SK-N-SH treated with all-trans-retinoic acid at 6 μM for 48 hours (cell line): ENCODE measurements around the gene ATP11A.

Source experiments
- ATAC-seq: fragments of 200-7000 bp; cut with Tn5 transposase; 3 replicates; pipeline ENCODE4 v1.9.1; 2020; ENCODE audit warnings: mild to moderate bottlenecking, moderate library complexity
- ARNTL ChIP-seq: fragments of 450-650 bp; formaldehyde crosslinking; IDR thresholded peaks from 2 replicates; pipeline ENCODE4 v1.5.0; 2020; ENCODE audit warnings: low read depth, mild to moderate bottlenecking, moderate library complexity, borderline replicate concordance
- CREB5 ChIP-seq: fragments of 250-450 bp; sonication (Bioruptor Pico); IDR thresholded peaks from 2 replicates; pipeline ENCODE4 v1.5.1; 2020; ENCODE audit warnings: low read depth, mild to moderate bottlenecking, moderate library complexity
- CSDC2 ChIP-seq: fragments of 250-450 bp; sonication (Bioruptor Pico); IDR thresholded peaks from 2 replicates; pipeline ENCODE4 v1.5.0; 2020; ENCODE audit warnings: mild to moderate bottlenecking, moderate library complexity
- CSRNP3 ChIP-seq: fragments of 250-450 bp; sonication (Bioruptor Pico); IDR thresholded peaks from 2 replicates; pipeline ENCODE4 v1.5.1; 2021; ENCODE audit warnings: mild to moderate bottlenecking, moderate library complexity
- ESRRG ChIP-seq: fragments of 250-450 bp; sonication (Bioruptor Pico); IDR thresholded peaks from 2 replicates; pipeline ENCODE4 v1.6.1; 2021; ENCODE audit warnings: mild to moderate bottlenecking
- GLIS3 ChIP-seq: fragments of 250-450 bp; sonication (Bioruptor Pico); IDR thresholded peaks from 2 replicates; pipeline ENCODE4 v1.5.0; 2020; ENCODE audit warnings: mild to moderate bottlenecking, moderate library complexity
- OSR1 ChIP-seq: fragments of 250-450 bp; sonication (Bioruptor Pico); IDR thresholded peaks from 2 replicates; pipeline ENCODE4 v1.8.0; 2022; ENCODE audit warnings: moderate library complexity, mild to moderate bottlenecking, inconsistent platforms
- POU6F1 ChIP-seq: fragments of 250-450 bp; sonication (Bioruptor Pico); IDR thresholded peaks from 2 replicates; pipeline ENCODE4 v1.8.0; 2021; ENCODE audit warnings: low read depth, mild to moderate bottlenecking, moderate library complexity, borderline replicate concordance
- SNAI2 ChIP-seq: fragments of 250-450 bp; sonication (Bioruptor Pico); IDR thresholded peaks from 2 replicates; pipeline ENCODE4 v1.5.0; 2020; ENCODE audit warnings: mild to moderate bottlenecking, moderate library complexity
- TOX ChIP-seq: fragments of 250-450 bp; sonication (Bioruptor Pico); IDR thresholded peaks from 2 replicates; pipeline ENCODE4 v1.8.0; 2021; ENCODE audit warnings: mild to moderate bottlenecking, moderate library complexity, borderline replicate concordance
- TSHZ2 ChIP-seq: fragments of 250-450 bp; sonication (Bioruptor Pico); IDR thresholded peaks from 2 replicates; pipeline ENCODE4 v1.5.0; 2020; ENCODE audit warnings: mild to moderate bottlenecking, moderate library complexity
- ZC3H10 ChIP-seq: fragments of 250-450 bp; sonication (Bioruptor Pico); IDR thresholded peaks from 2 replicates; pipeline ENCODE4 v1.5.1; 2021; ENCODE audit warnings: mild to moderate bottlenecking, moderate library complexity
- ZFP3 ChIP-seq: fragments of 250-450 bp; sonication (Bioruptor Pico); IDR thresholded peaks from 2 replicates; pipeline ENCODE4 v1.5.0; 2020; ENCODE audit warnings: mild to moderate bottlenecking, moderate library complexity
- ZFP30 ChIP-seq: fragments of 450-650 bp; formaldehyde crosslinking; IDR thresholded peaks from 2 replicates; pipeline ENCODE4 v1.5.0; 2022; ENCODE audit warnings: mild to moderate bottlenecking, moderate library complexity
- ZNF565 ChIP-seq: fragments of 450-650 bp; formaldehyde crosslinking; conservative IDR thresholded peaks from 2 replicates; pipeline ENCODE4 v1.5.0; 2020; ENCODE audit warnings: low read depth, mild to moderate bottlenecking, moderate library complexity
- ZNF70 ChIP-seq: fragments of 450-650 bp; formaldehyde crosslinking; IDR thresholded peaks from 2 replicates; pipeline ENCODE4 v1.5.0; 2020; ENCODE audit warnings: mild to moderate bottlenecking, moderate library complexity
- ZNF8 ChIP-seq: fragments of 450-650 bp; formaldehyde crosslinking; IDR thresholded peaks from 2 replicates; pipeline ENCODE4 v1.5.0; 2020; ENCODE audit warnings: mild to moderate bottlenecking, moderate library complexity
- TF ChIP-seq, protein P1 (sequence below): fragments of 250-450 bp; sonication (Bioruptor Pico); IDR thresholded peaks from 2 replicates; pipeline ENCODE4 v1.8.0; 2020; ENCODE audit warnings: mild to moderate bottlenecking, moderate library complexity, borderline replicate concordance

Gene ATP11A

DNA sequence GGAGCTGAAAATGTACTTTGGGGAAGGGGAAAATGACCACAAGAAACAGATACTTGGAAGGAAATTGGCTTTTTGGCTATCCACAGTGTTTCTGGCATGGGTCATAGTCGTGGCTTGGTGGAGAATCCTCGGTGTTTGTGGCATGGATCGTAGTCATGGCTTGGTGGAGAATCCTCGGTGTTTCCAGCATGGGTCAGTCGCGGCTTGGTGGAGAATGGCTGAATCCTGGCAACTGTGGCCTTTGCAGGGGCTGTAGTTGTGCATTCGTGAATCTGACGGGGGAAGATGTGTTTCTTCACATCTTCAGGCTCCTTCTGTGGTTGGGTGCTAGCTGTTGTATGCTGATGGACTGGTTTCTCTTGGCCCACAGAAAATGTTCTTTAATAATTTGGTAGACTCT is 217.4 kb downstream of the ATP11A start:
- no peak for TF ChIP-seq CREB5
- TF ChIP-seq GLIS3 = no peak
- TF ChIP-seq ARNTL (CRISPR knock-in tag) = no peak
- no peak for TF ChIP-seq CSDC2
- no peak for ATAC-seq

- TF ChIP-seq CSRNP3 = no peak
- TF ChIP-seq TSHZ2 (CRISPR knock-in tag) = no peak
- TF ChIP-seq ZFP30 (CRISPR knock-in tag) = no peak
- no peak for TF ChIP-seq CREB5
- no peak for TF ChIP-seq ZFP3 (CRISPR knock-in tag)
- TF ChIP-seq ZC3H10 (CRISPR knock-in tag) = no peak
- TF ChIP-seq SNAI2 (CRISPR knock-in tag) = no peak
- TF ChIP-seq POU6F1 (CRISPR knock-in tag) = no peak
- TF ChIP-seq GLIS3 = no peak
- TF ChIP-seq ESRRG (CRISPR knock-in tag) = no peak
- TF ChIP-seq, protein P1, sequence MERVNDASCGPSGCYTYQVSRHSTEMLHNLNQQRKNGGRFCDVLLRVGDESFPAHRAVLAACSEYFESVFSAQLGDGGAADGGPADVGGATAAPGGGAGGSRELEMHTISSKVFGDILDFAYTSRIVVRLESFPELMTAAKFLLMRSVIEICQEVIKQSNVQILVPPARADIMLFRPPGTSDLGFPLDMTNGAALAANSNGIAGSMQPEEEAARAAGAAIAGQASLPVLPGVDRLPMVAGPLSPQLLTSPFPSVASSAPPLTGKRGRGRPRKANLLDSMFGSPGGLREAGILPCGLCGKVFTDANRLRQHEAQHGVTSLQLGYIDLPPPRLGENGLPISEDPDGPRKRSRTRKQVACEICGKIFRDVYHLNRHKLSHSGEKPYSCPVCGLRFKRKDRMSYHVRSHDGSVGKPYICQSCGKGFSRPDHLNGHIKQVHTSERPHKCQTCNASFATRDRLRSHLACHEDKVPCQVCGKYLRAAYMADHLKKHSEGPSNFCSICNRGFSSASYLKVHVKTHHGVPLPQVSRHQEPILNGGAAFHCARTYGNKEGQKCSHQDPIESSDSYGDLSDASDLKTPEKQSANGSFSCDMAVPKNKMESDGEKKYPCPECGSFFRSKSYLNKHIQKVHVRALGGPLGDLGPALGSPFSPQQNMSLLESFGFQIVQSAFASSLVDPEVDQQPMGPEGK (CRISPR knock-in tag) = no peak
- TF ChIP-seq TOX (CRISPR knock-in tag) = no peak
- no peak for TF ChIP-seq OSR1 (CRISPR knock-in tag)
- no peak for TF ChIP-seq ZNF70
- no peak for TF ChIP-seq ZNF565 (CRISPR knock-in tag)
- no peak for ATAC-seq
Measured at GRCh38 chr13:112907871-112908331, 218.1 kb downstream of the ATP11A start.

GRCh38 chr13:112908342-112908741 is 218.5 kb downstream of the ATP11A start:
- ATAC-seq = no peak
- no peak for TF ChIP-seq ZFP3 (CRISPR knock-in tag)
- TF ChIP-seq, protein P1 (CRISPR knock-in tag) = no peak
- TF ChIP-seq ZNF565 (CRISPR knock-in tag) = no peak
- TF ChIP-seq TSHZ2 (CRISPR knock-in tag) = no peak
- no peak for TF ChIP-seq ZNF8
- TF ChIP-seq ARNTL (CRISPR knock-in tag) = no peak
- TF ChIP-seq OSR1 (CRISPR knock-in tag) = no peak
- no peak for TF ChIP-seq CSRNP3
- no peak for TF ChIP-seq POU6F1 (CRISPR knock-in tag)
